Trophoblast cell (in vitro differentiated cells and primary cell): Measurements from ENCODE around the gene GLDN.

Experiments used
- DNase-seq, 2 donors: peaks; one replicate each; pipeline ENCODE4 v3.0.0-alpha.2; 2016
- H2AFZ ChIP-seq: 2 replicates; pipeline ENCODE4 v1.6.1; 2013; ENCODE audit warnings: low read length, moderate library complexity, mild to moderate bottlenecking; ENCODE audit not compliant: insufficient read depth, poor library complexity
- H2AK5ac ChIP-seq: 2 replicates; pipeline ENCODE4 v1.6.1; 2013; ENCODE audit warnings: mild to moderate bottlenecking, low read length
- H2BK120ac ChIP-seq: 2 replicates; pipeline ENCODE4 v1.6.1; 2013; ENCODE audit warnings: low read length, mild to moderate bottlenecking, moderate library complexity; ENCODE audit not compliant: insufficient read depth, poor library complexity
- H2BK12ac ChIP-seq: 2 replicates; pipeline ENCODE4 v1.6.1; 2013; ENCODE audit warnings: mild to moderate bottlenecking, low read length, moderate library complexity
- H2BK5ac ChIP-seq: 2 replicates; pipeline ENCODE4 v1.6.1; 2013; ENCODE audit warnings: low read length, low read depth, moderate library complexity, mild to moderate bottlenecking; ENCODE audit not compliant: poor library complexity
- H3K14ac ChIP-seq: 2 replicates; pipeline ENCODE4 v1.6.1; 2013; ENCODE audit warnings: mild to moderate bottlenecking, low read length
- H3K18ac ChIP-seq: 2 replicates; pipeline ENCODE4 v1.6.1; 2013; ENCODE audit warnings: mild to moderate bottlenecking, low read length
- H3K23ac ChIP-seq: 2 replicates; pipeline ENCODE4 v1.6.1; 2013; ENCODE audit warnings: low read length
- H3K27ac ChIP-seq: 2 replicates; pipeline ENCODE4 v1.5.1; 2013; ENCODE audit warnings: low read depth, mild to moderate bottlenecking, inconsistent platforms, low read length, moderate library complexity
- H3K27me3 ChIP-seq: 2 replicates; pipeline ENCODE4 v1.6.1; 2013; ENCODE audit warnings: inconsistent platforms, mild to moderate bottlenecking, low read length, moderate library complexity; ENCODE audit not compliant: insufficient read depth
- H3K36me3 ChIP-seq, 2 experiments: 1 replicate in 1 of 2; 2 replicates in 1 of 2; pipeline ENCODE4 v1.6.1; 2013; ENCODE audit warnings: low read length in 2 of 2, mild to moderate bottlenecking in 2 of 2, moderate library complexity in 1 of 2; ENCODE audit not compliant: insufficient read depth in 2 of 2, control insufficient read depth in 1 of 2
- H3K4ac ChIP-seq: 2 replicates; pipeline ENCODE4 v1.6.1; 2013; ENCODE audit warnings: low read depth, mild to moderate bottlenecking, low read length, moderate library complexity
- H3K4me1 ChIP-seq, 2 experiments: 1 replicate in 1 of 2; 2 replicates in 1 of 2; pipeline ENCODE4 v1.6.1; 2013; ENCODE audit warnings: low read length in 2 of 2, mild to moderate bottlenecking in 2 of 2, moderate library complexity in 1 of 2; ENCODE audit not compliant: insufficient read depth in 2 of 2, control insufficient read depth in 1 of 2
- H3K4me2 ChIP-seq: 2 replicates; pipeline ENCODE4 v1.6.1; 2013; ENCODE audit warnings: inconsistent platforms, mild to moderate bottlenecking, low read length, moderate library complexity
- H3K4me3 ChIP-seq: 2 replicates; pipeline ENCODE4 v1.5.1; 2013; ENCODE audit warnings: mild to moderate bottlenecking, low read depth, low read length, inconsistent platforms
- H3K79me1 ChIP-seq: one replicate; pipeline ENCODE4 v1.6.1; 2013; ENCODE audit warnings: low read length
- H3K79me2 ChIP-seq: 2 replicates; pipeline ENCODE4 v1.6.1; 2013; ENCODE audit warnings: low read length, mild to moderate bottlenecking; ENCODE audit not compliant: control insufficient read depth, insufficient read depth, poor library complexity
- H3K9ac ChIP-seq: 2 replicates; pipeline ENCODE4 v1.6.1; 2013; ENCODE audit warnings: mild to moderate bottlenecking, low read length
- H3K9me3 ChIP-seq: 2 replicates; pipeline ENCODE4 v1.6.1; 2013; ENCODE audit warnings: low read depth, mild to moderate bottlenecking, control low read depth, inconsistent platforms, low read length; ENCODE audit not compliant: insufficient read depth
- H4K12ac ChIP-seq: 2 replicates; pipeline ENCODE4 v1.6.1; 2013; ENCODE audit warnings: low read depth, mild to moderate bottlenecking, low read length, moderate library complexity
- H4K8ac ChIP-seq: 2 replicates; pipeline ENCODE4 v1.6.1; 2013; ENCODE audit warnings: low read depth, mild to moderate bottlenecking, low read length, moderate library complexity
- H4K91ac ChIP-seq: one replicate; pipeline ENCODE4 v1.6.1; 2013; ENCODE audit warnings: low read depth, mild to moderate bottlenecking, low read length, moderate library complexity
- WGBS: extraction: QIAGEN DNeasy Blood & Tissue Kit; methylation state at CpG from one replicate; pipeline ENCODE4 v1.1.7; 2013; ENCODE audit warnings: missing lambda C conversion rate; ENCODE audit not compliant: insufficient read length, insufficient coverage; ENCODE audit errors: extremely low coverage; 5-methylcytosine and 5-hydroxymethylcytosine counted together

GLDN gene

GRCh38 chr15:51335087-51335486 lies 6.4 kb upstream of the GLDN start:
- Histone ChIP-seq H2AFZ (no peak overlapping the region), H3K18ac (no peak overlapping the region), H3K9ac (no peak overlapping the region), H4K91ac (peak overlapping the region; percentile 26), H3K4me1 (peaks cover 10 to 27% of the 10 kb centered on the region in 2 experiments), H3K27me3 (no peaks in the 10 kb centered on the region), H3K4me2 (no peak overlapping the region), H3K9me3 (no peaks in the 10 kb centered on the region), H2AK5ac (no peak overlapping the region), H3K4me3 (no peak overlapping the region), H3K14ac (no peak overlapping the region), H3K79me2 (no peaks in the 10 kb centered on the region), H3K23ac (no peak overlapping the region), H3K27ac (no peak overlapping the region), H2BK12ac (peak overlapping the region; percentile 37), H3K79me1 (peaks cover 27% of the 10 kb centered on the region), H4K12ac (no peak overlapping the region), H4K8ac (no peak overlapping the region), H3K36me3 (no peaks in the 10 kb centered on the region), H3K4ac (no peak overlapping the region), H2BK5ac (no peak overlapping the region), H2BK120ac (peak overlapping the region; percentile 11)
- no CpG with 5 or more reads among the region's 5 CpGs for WGBS
- DNase-seq, result no peak

GRCh38 chr15:51335538-51336410 lies 5.7 kb upstream of the GLDN start:
- Histone ChIP-seq H3K14ac (peak overlapping the region; percentile 9), H2BK5ac (peak overlapping the region; percentile 50), H3K23ac (no peak overlapping the region), H3K18ac (no peak overlapping the region), H3K4me3 (no peak overlapping the region), H3K79me2 (no peaks in the 10 kb centered on the region), H3K27ac (peak overlapping the region; percentile 36), H3K4ac (no peak overlapping the region), H3K4me1 (peaks cover 10 to 31% of the 10 kb centered on the region in 2 experiments), H2AFZ (no peak overlapping the region), H4K12ac (no peak overlapping the region), H2BK12ac (peak overlapping the region; percentile 23), H3K4me2 (no peak overlapping the region), H4K91ac (peak overlapping the region; percentile 45), H2BK120ac (peak overlapping the region; percentile 35), H3K9ac (no peak overlapping the region), H3K9me3 (no peaks in the 10 kb centered on the region), H3K79me1 (peaks cover 24% of the 10 kb centered on the region), H2AK5ac (no peak overlapping the region), H3K27me3 (no peaks in the 10 kb centered on the region), H4K8ac (no peak overlapping the region), H3K36me3 (no peaks in the 10 kb centered on the region)
- DNase-seq, result peak in 1 of 2 donors; percentile 64
- WGBS, result 100% methylated on average over 2 of the region's 9 CpGs

- Histone ChIP-seq H3K27me3 (no peaks in the 10 kb centered on the region), H4K8ac (peak within 1 kb of the TSS; percentile 3), H2AK5ac (peak within 1 kb of the TSS; percentile 40), H3K4me1 (peaks cover 23 to 44% of the 10 kb centered on the region in 2 experiments), H3K23ac (no peak within 1 kb of the TSS), H2AFZ (no peak within 1 kb of the TSS), H3K27ac (peak within 1 kb of the TSS; percentile 52), H3K4me2 (no peak within 1 kb of the TSS), H3K9me3 (peaks cover 7% of the 10 kb centered on the region), H3K18ac (peak within 1 kb of the TSS; percentile 16), H3K36me3 (no peaks in the 10 kb centered on the region), H2BK12ac (peak within 1 kb of the TSS; percentile 12), H3K14ac (peak within 1 kb of the TSS; percentile 50), H4K12ac (no peak within 1 kb of the TSS), H3K79me1 (peaks cover 31% of the 10 kb centered on the region), H2BK120ac (peak within 1 kb of the TSS; percentile 43), H4K91ac (peak within 1 kb of the TSS; percentile 36), H3K9ac (no peak within 1 kb of the TSS), H3K4ac (peak within 1 kb of the TSS; percentile 16), H3K4me3 (no peak within 1 kb of the TSS), H3K79me2 (peaks cover 6% of the 10 kb centered on the region), H2BK5ac (peak within 1 kb of the TSS; percentile 67)
- WGBS, result no CpG with 5 or more reads among the region's 6 CpGs
- DNase-seq, result peak in 1 of 2 donors; percentile 22
Measured at GRCh38 chr15:51338496-51338895, 3.0 kb upstream of the GLDN start, which contains the start of gene CYP19A1. CYP19A1 (minus strand) TSS chr15:51338596; CDS start chr15:51242912, 95,684 bp downstream.

GRCh38 chr15:51342227-51342999 lies 958 bp downstream of the GLDN start:
- Histone ChIP-seq H3K4me1 (peaks cover 13 to 23% of the 10 kb centered on the region in 2 experiments), H3K4me3 (peak overlapping the region; percentile 69), H3K27ac (no peak overlapping the region), H3K4ac (no peak overlapping the region), H3K14ac (peak overlapping the region; percentile 86), H3K23ac (no peak overlapping the region), H3K27me3 (no peaks in the 10 kb centered on the region), H2BK12ac (peak overlapping the region; percentile 70), H2BK5ac (no peak overlapping the region), H2BK120ac (peak overlapping the region; percentile 85), H4K12ac (no peak overlapping the region), H4K91ac (peak overlapping the region; percentile 52), H3K79me1 (peaks cover 26% of the 10 kb centered on the region), H3K36me3 (no peaks in the 10 kb centered on the region), H3K9ac (no peak overlapping the region), H3K18ac (peak overlapping the region; percentile 79), H3K9me3 (peaks cover 7% of the 10 kb centered on the region), H3K79me2 (peaks cover 6% of the 10 kb centered on the region), H2AK5ac (no peak overlapping the region), H3K4me2 (peak overlapping the region; percentile 98), H2AFZ (peak overlapping the region; percentile 11), H4K8ac (peak overlapping the region; percentile 56)
- DNase-seq, result peak in 1 of 2 donors; percentile 34
- WGBS, result no CpG with 5 or more reads among the region's 16 CpGs
